ENCODE results near the gene ANKRD22.

Gene ANKRD22

DNA sequence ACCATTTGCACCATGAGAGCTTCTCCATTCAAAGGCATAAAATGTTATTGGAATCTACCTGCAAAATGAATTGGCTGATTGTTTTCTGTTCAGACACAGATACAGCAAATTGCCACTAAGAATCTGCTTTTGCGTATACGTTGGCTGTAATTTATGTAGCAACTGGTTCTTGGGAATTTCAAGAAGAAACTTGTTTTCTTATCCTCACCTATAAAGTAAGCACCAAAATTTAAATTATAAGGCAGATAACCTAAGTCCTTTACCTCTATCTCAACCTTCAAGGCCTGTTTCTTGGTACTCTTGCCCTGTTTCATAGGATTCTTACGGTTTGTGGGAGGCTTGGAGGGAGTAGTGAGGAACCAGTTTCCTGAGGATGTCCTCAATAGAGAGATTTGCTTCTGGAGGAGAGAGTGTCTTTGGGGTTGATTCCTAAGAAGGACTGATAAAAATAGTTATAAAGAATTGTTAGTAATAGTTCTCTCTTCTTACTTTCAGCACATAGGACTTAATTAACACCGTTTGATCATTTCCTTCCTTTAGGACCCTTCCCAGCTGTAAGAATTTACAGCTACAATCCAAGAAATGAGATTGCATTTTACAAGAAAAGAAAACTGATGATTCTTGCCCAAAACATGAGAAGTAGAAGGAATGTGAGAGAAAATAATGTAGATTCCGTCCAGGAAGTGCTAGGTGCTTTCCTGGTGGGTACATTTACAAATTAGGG lies 30.4 kb upstream of the ANKRD22 start:
- DNase-seq (ENCODE audit: low spot score): no peak
- no peak for TF ChIP-seq CTCF (IDR thresholded peaks at IDR 0.05; ENCODE audit: extremely low read depth, missing control alignments)

DNA sequence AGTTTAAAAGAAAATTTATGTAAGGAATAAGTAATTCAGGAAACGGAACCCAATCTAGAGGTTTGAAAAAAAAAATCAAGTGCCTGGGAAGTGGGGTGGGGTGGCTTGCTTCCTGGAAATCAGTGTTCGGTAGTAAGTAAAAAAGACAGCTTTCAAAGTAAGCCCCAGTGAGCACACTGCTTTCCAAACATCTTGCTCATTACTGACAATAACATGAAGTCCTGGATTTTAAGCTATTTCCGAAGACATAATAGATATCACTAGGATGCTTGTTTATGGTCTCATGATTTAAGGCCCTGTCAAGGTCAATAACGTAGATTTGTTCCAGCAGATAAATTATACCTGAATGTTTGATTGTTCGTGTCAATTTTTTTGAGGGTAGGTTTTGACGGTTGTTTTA lies 29.7 kb upstream of the ANKRD22 start:
- no peak for TF ChIP-seq CTCF (IDR thresholded peaks at IDR 0.05; ENCODE audit: extremely low read depth, missing control alignments)
- DNase-seq (ENCODE audit: low spot score): no peak

DNA sequence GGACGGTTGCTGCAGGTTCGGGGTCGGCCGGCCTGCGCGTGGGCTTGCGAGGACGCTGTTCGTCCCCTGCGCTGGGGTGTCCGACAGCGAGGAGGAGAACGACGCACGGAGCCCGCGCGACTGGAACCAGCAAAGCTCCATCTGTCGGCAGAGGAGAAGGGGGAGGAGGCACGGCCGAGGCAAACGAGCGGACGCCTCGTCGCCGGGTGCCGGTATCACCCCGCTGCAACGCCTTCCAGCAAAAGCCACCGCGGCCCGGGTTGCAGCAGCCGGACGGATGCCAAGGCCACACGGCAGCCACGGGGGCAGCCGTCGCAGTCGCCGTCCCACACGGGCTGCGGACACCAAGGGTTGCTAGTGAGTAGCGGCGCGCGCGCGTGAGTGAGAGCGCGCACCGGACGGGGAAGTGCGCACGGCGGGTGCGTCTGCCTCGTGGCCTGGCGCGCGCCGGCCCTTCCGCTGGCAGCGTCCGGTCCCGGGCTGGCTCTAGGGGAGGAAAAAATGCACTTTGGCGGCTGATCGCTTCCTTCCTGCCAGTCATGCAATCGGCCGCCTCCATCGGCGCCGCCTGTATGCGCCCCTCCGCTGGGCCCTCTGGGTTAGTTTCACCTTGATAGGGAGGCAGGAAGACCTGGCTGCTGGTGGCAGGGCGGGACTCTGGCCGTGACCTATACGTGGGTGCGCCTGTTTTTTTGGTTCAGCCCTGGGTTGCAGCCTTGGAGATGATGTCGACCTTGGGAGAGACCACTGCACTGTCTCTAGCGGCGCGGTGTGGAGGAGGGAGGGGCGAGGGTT lies 28.8 kb upstream of the ANKRD22 start:
- TF ChIP-seq CTCF (IDR thresholded peaks at IDR 0.05; ENCODE audit: extremely low read depth, missing control alignments): no peak
- peak; percentile 81 for DNase-seq (ENCODE audit: low spot score)

- DNase-seq (ENCODE audit: low spot score): peak; percentile 77
- no peak for TF ChIP-seq CTCF (IDR thresholded peaks at IDR 0.05; ENCODE audit: extremely low read depth, missing control alignments)
These were observed 28.1 kb upstream of the ANKRD22 start, which contains the start of gene STAMBPL1 for GRCh38 chr10:88879534-88880281. Gene STAMBPL1, plus strand, starts transcription at chr10:88880245. Its CDS starts 21,464 bp downstream, at chr10:88901709.

- DNase-seq (ENCODE audit: low spot score): no peak
- no peak for TF ChIP-seq CTCF (IDR thresholded peaks at IDR 0.05; ENCODE audit: extremely low read depth, missing control alignments)
These were observed 25.7 kb upstream of the ANKRD22 start for GRCh38 chr10:88877298-88877697.

GRCh38 chr10:88875081-88875480 lies 23.4 kb upstream of the ANKRD22 start:
- DNase-seq (ENCODE audit: low spot score): no peak
- no peak for TF ChIP-seq CTCF (IDR thresholded peaks at IDR 0.05; ENCODE audit: extremely low read depth, missing control alignments)
